A549 (cell line): Measurements from ENCODE around the gene PCBP4.
"Not testable (repeated sequence)": the region's sequence is repeated elsewhere in the genome, so short reads cannot be mapped to it uniquely, and the experiment has no call there.

Source experiments
- CEBPB ChIP-seq, 2 experiments: fragments of >200 bp in 1 of 2; sonication (Bioruptor Twin) in 1 of 2; formaldehyde crosslinking in 1 of 2; IDR thresholded peaks; 2 replicates each; pipeline ENCODE4 v1.6.1; 2012 to 2016
- POLR2A ChIP-seq: IDR thresholded peaks from 2 replicates; pipeline ENCODE4 v1.6.1; 2012; ENCODE audit warnings: mild to moderate bottlenecking, low read length
- POLR2AphosphoS2 ChIP-seq: conservative IDR thresholded peaks from 2 replicates; pipeline ENCODE4 v1.6.1; 2012; ENCODE audit warnings: low read length, improper control_type of control experiment, inconsistent platforms
- RCOR1 ChIP-seq: fragments of 150-350 bp; IDR thresholded peaks from 2 replicates; pipeline ENCODE4 v1.6.1; 2014; ENCODE audit warnings: antibody characterized with exemption, low read length, low read depth
- RFX5 ChIP-seq: fragments of 450-650 bp; IDR thresholded peaks from 2 replicates; pipeline ENCODE4 v1.7.1; 2014; ENCODE audit warnings: antibody characterized with exemption, mild to moderate bottlenecking, moderate library complexity
- RNF2 ChIP-seq: fragments of 200-600 bp; sonication (generic); IDR thresholded peaks from 2 replicates; pipeline ENCODE4 v1.6.1; 2016; ENCODE audit warnings: low read depth, mild to moderate bottlenecking, antibody characterized with exemption, moderate library complexity, borderline replicate concordance
- SREBF2 ChIP-seq: fragments of 450-650 bp; IDR thresholded peaks from 2 replicates; pipeline ENCODE4 v1.6.1; 2014; ENCODE audit warnings: mild to moderate bottlenecking, moderate library complexity
- ZC3H11A ChIP-seq: fragments of 450-650 bp; IDR thresholded peaks from 2 replicates; pipeline ENCODE4 v1.6.1; 2014; ENCODE audit warnings: antibody characterized with exemption, mild to moderate bottlenecking
- TF ChIP-seq, protein P1 (sequence below): fragments of >200 bp; sonication (Bioruptor Twin); formaldehyde crosslinking; IDR thresholded peaks from 3 replicates; pipeline ENCODE4 v1.5.1; 2016

DNA sequence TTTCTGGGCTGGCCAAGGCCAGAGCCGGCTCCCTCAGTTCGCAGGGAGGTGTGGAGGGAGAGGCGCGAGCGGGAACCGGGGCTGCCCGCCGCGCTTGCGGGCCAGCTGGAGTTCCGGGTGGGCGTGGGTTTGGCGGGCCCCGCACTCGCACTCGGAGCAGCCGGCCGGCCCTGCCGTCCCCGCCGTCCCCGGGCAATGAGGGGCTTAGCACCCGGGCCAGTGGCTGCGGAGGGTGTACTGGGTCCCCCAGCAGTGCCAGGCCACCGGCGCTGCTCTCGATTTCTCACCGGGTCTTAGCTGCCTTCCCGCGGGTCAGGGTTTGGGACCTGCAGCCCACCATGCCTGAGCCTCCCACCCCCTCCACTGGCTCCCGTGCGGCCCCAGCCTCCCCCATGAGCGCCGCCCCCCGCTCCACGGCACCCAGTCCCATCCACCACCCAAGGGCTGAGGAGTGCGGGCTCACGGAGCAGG is 23.3 kb upstream of the PCBP4 start:
- TF ChIP-seq POLR2A; RCOR1; CEBPB (IDR thresholded peaks at IDR 0.05); SREBF2; POLR2AphosphoS2; RNF2; RFX5; ZC3H11A: not testable (repeated sequence)
- TF ChIP-seq, protein P1, sequence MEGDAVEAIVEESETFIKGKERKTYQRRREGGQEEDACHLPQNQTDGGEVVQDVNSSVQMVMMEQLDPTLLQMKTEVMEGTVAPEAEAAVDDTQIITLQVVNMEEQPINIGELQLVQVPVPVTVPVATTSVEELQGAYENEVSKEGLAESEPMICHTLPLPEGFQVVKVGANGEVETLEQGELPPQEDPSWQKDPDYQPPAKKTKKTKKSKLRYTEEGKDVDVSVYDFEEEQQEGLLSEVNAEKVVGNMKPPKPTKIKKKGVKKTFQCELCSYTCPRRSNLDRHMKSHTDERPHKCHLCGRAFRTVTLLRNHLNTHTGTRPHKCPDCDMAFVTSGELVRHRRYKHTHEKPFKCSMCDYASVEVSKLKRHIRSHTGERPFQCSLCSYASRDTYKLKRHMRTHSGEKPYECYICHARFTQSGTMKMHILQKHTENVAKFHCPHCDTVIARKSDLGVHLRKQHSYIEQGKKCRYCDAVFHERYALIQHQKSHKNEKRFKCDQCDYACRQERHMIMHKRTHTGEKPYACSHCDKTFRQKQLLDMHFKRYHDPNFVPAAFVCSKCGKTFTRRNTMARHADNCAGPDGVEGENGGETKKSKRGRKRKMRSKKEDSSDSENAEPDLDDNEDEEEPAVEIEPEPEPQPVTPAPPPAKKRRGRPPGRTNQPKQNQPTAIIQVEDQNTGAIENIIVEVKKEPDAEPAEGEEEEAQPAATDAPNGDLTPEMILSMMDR: not testable (repeated sequence)
